HepG2 (cell line): ENCODE measurements around the gene ZDHHC19. TPM values are rescaled to one million over a fixed set of nuclear protein-coding genes. Genes with fewer than 3 reads are reported as not detected.

Experiments used
- ATAC-seq: fragments of 200-7000 bp; cut with Tn5 transposase; 3 replicates; pipeline ENCODE4 v1.9.1; 2020; ENCODE audit warnings: mild to moderate bottlenecking, moderate library complexity
- BruUV-seq: library from RNA; stranded (reverse); fragments of 400-500 nt; replicated peaks from 2 replicates; lab custom pipeline; 2021; lab: Mats Ljungman, UMichigan
- CTCF ChIA-PET: fragments of 300-600 bp; formaldehyde crosslinking; extraction: SDS; loops from one replicate; lab custom pipeline; 2021; ENCODE audit warnings: low total read pairs, inconsistent platforms, low intra/inter-chr PET ratio; lab: Yijun Ruan, JAX
- POLR2A ChIA-PET: fragments of 350-600 bp; sonication (Branson Sonifier 250); formaldehyde crosslinking; loops from one replicate; lab custom pipeline; 2020; ENCODE audit warnings: antibody characterized with exemption, inconsistent platforms; lab: Yijun Ruan, JAX
- DNase-seq: peaks from one replicate; pipeline ENCODE4 v3.0.0-alpha.2; 2015; ENCODE audit warnings: low spot score
- FAIRE-seq: peaks from 3 replicates; lab custom pipeline; 2011; peaks lifted over from hg19 to GRCh38; lab: Jason Lieb, UNC
- H2AFZ ChIP-seq: one replicate; pipeline ENCODE4 v1.6.1; 2011; ENCODE audit warnings: low read length, inconsistent platforms
- H3K27ac ChIP-seq: fragments of 300-600 bp; 3 replicates; pipeline ENCODE4 v1.8.0; 2011; ENCODE audit warnings: mixed run types, mild to moderate bottlenecking, mixed read lengths, low read length, inconsistent platforms; ENCODE audit not compliant: insufficient read depth; ENCODE audit errors: extremely low read length
- H3K27me3 ChIP-seq, 2 experiments: fragments of 200-600 bp in 1 of 2; 2 replicates in 1 of 2; 3 replicates in 1 of 2; pipeline versions ENCODE4 v1.6.0 to v1.8.0; 2011; ENCODE audit warnings: low read length in 2 of 2, mild to moderate bottlenecking in 2 of 2, moderate library complexity in 2 of 2, inconsistent platforms in 1 of 2; ENCODE audit not compliant: insufficient read depth in 2 of 2, control insufficient read depth in 1 of 2
- H3K36me3 ChIP-seq, 2 experiments: fragments of 200-600 bp in 1 of 2; replicated peaks in 1 of 2; 2 replicates in 1 of 2; 3 replicates in 1 of 2; pipeline versions ENCODE4 v1.5.1 to v1.8.0; 2011; ENCODE audit warnings: low read length in 2 of 2, inconsistent platforms in 1 of 2; ENCODE audit not compliant: insufficient read depth in 2 of 2, control insufficient read depth in 1 of 2
- H3K4me1 ChIP-seq: 2 replicates; pipeline ENCODE4 v1.5.1; 2012; ENCODE audit warnings: low read length, inconsistent platforms; ENCODE audit not compliant: insufficient read depth
- H3K4me2 ChIP-seq: 2 replicates; pipeline ENCODE4 v1.6.0; 2011; ENCODE audit warnings: low read depth, low read length, inconsistent platforms
- H3K4me3 ChIP-seq, 3 experiments: fragments of 200-600 bp in 1 of 3; sonication (generic), shearing (Covaris generic) in 1 of 3; replicated peaks in 1 of 3; 2 replicates each; pipeline ENCODE4 v1.5.1; 2011 to 2016; ENCODE audit warnings: low read length in 3 of 3, inconsistent platforms in 2 of 3, low read depth in 2 of 3, mild to moderate bottlenecking in 2 of 3, control low read depth in 1 of 3, mixed read lengths in 1 of 3; ENCODE audit not compliant: insufficient read depth in 1 of 3
- H3K79me2 ChIP-seq: one replicate; pipeline ENCODE4 v1.6.1; 2011; ENCODE audit warnings: low read length, inconsistent platforms; ENCODE audit not compliant: insufficient read depth
- H3K9ac ChIP-seq: 2 replicates; pipeline ENCODE4 v1.6.0; 2011; ENCODE audit warnings: mild to moderate bottlenecking, low read depth, low read length, inconsistent platforms; ENCODE audit not compliant: insufficient read depth
- H3K9me3 ChIP-seq: 2 replicates; pipeline ENCODE4 v1.5.1; 2012; ENCODE audit warnings: mild to moderate bottlenecking, low read length
- H4K20me1 ChIP-seq: 2 replicates; pipeline ENCODE4 v1.6.0; 2011; ENCODE audit warnings: inconsistent platforms, mild to moderate bottlenecking, low read length, moderate library complexity; ENCODE audit not compliant: insufficient read depth
- CENPT ChIP-seq: sonication (generic); formaldehyde crosslinking; IDR thresholded peaks from 2 replicates; pipeline ENCODE4 v1.8.0; 2022; ENCODE audit warnings: low read depth, mild to moderate bottlenecking, moderate library complexity, missing genetic modification reagents
- CSRNP2 ChIP-seq: sonication (generic); formaldehyde crosslinking; conservative IDR thresholded peaks from 2 replicates; pipeline ENCODE4 v1.8.0; 2022; ENCODE audit warnings: low read depth, missing genetic modification reagents
- KLF12 ChIP-seq: sonication (generic); formaldehyde crosslinking; IDR thresholded peaks from 2 replicates; pipeline ENCODE4 v1.4.0; 2020; ENCODE audit warnings: missing genetic modification reagents, borderline replicate concordance
- MIXL1 ChIP-seq: IDR thresholded peaks from 2 replicates; pipeline ENCODE4 v1.6.1; 2016
- NR0B2 ChIP-seq: sonication (generic); formaldehyde crosslinking; IDR thresholded peaks from 2 replicates; pipeline ENCODE4 v1.4.0; 2020; ENCODE audit warnings: mild to moderate bottlenecking, missing genetic modification reagents
- RORA ChIP-seq: sonication (generic); formaldehyde crosslinking; IDR thresholded peaks from 2 replicates; pipeline ENCODE4 v1.5.0; 2020; ENCODE audit warnings: mild to moderate bottlenecking, missing genetic modification reagents, moderate library complexity
- STAT6 ChIP-seq: sonication (generic); formaldehyde crosslinking; IDR thresholded peaks from 2 replicates; pipeline ENCODE4 v1.4.0; 2020; ENCODE audit warnings: missing genetic modification reagents, mild to moderate bottlenecking, borderline replicate concordance
- TCF12 ChIP-seq, 2 experiments: fragments of 450-650 bp in 1 of 2; sonication (generic) in 1 of 2; formaldehyde crosslinking in 1 of 2; IDR thresholded peaks; 2 replicates each; pipeline versions ENCODE4 v1.6.1 to v1.8.0; 2017 to 2022; ENCODE audit warnings: antibody characterized with exemption in 1 of 2, mild to moderate bottlenecking in 1 of 2, missing genetic modification reagents in 1 of 2, moderate library complexity in 1 of 2
- THAP8 ChIP-seq: sonication (generic); formaldehyde crosslinking; IDR thresholded peaks from 2 replicates; pipeline ENCODE4 v1.5.1; 2020; ENCODE audit warnings: missing genetic modification reagents, mild to moderate bottlenecking, borderline replicate concordance
- ZFX ChIP-seq: sonication (generic); formaldehyde crosslinking; IDR thresholded peaks from 2 replicates; pipeline ENCODE4 v1.4.0; 2020; ENCODE audit warnings: mild to moderate bottlenecking, low read depth, missing genetic modification reagents, moderate library complexity
- ZNF362 ChIP-seq: sonication (generic); formaldehyde crosslinking; IDR thresholded peaks from 2 replicates; pipeline ENCODE4 v1.4.0; 2020; ENCODE audit warnings: missing genetic modification reagents, mild to moderate bottlenecking, borderline replicate concordance
- ZNF562 ChIP-seq: sonication (generic); formaldehyde crosslinking; IDR thresholded peaks from 2 replicates; pipeline ENCODE4 v1.8.0; 2022; ENCODE audit warnings: missing genetic modification reagents, borderline replicate concordance
- ZNF576 ChIP-seq: sonication (generic); formaldehyde crosslinking; IDR thresholded peaks from 2 replicates; pipeline ENCODE4 v1.4.0; 2020; ENCODE audit warnings: mild to moderate bottlenecking, missing genetic modification reagents
- ZNF704 ChIP-seq: sonication (generic); formaldehyde crosslinking; IDR thresholded peaks from 2 replicates; pipeline ENCODE4 v1.8.1; 2023; ENCODE audit warnings: mild to moderate bottlenecking, inconsistent platforms, moderate library complexity, missing genetic modification reagents, borderline replicate concordance
- ZNF792 ChIP-seq: IDR thresholded peaks from 2 replicates; pipeline ENCODE4 v1.6.1; 2016
- WGBS: methylation state at CpG from one replicate; pipeline ENCODE4 v1.1.6; 2017; ENCODE audit warnings: low lambda C conversion rate; 5-methylcytosine and 5-hydroxymethylcytosine counted together
- in situ Hi-C: cut with HindIII; loops from 2 replicates; pipeline ENCODE4 v1.10.0; 2017; ENCODE audit warnings: low pct_unique_long_range_greater_than_20kb; ENCODE audit not compliant: extremely low pct_ligation_motif_present
- intact Hi-C: fragments of 100-400 bp; cut with micrococcal nuclease; formaldehyde crosslinking; loops from one replicate; pipeline ENCODE4 v1.10.0; 2022; ENCODE audit not compliant: unreplicated experiment
- polyA plus RNA-seq, 8 experiments: library from polyadenylated mRNA; depleted of rRNA in 3 of 8; stranded (reverse) in 7 of 8; unstranded in 1 of 8; fragments of >200 nt; fragmentation: Illumina TruSeq in 4 of 8; extraction: Trizol in 4 of 8; gene quantifications; 2 replicates each; pipeline versions ENCODE4 v1.2.1 to v1.2.3, GENCODE V29; 2011 to 2016; ENCODE audit warnings: low read depth in 4 of 8, missing spikeins in 1 of 8, mixed read lengths in 1 of 8; ENCODE audit not compliant: insufficient read depth in 1 of 8
- total RNA-seq, 5 experiments: library from RNA; depleted of rRNA; stranded (reverse); fragments of >200 nt; fragmentation: Illumina TruSeq; extraction: Trizol; gene quantifications; 2 replicates each; pipeline ENCODE4 v1.2.3, GENCODE V29; 2016; ENCODE audit warnings: low read depth in 1 of 5

The ZDHHC19 gene
- total and polyA plus RNA-seq, 2 of the 13 experiments (the other 11 are each of a cell fraction or from before 2014, with no cell fraction given): 0.22 to 0.53 TPM

GRCh38 chr3:196216089-196216564 lies 4.9 kb upstream of the ZDHHC19 start, which contains the start of gene SLC51A:
SLC51A (plus strand) TSS chr3:196216534; CDS start chr3:196216713, 179 bp downstream.
- H3K4me1 ChIP-seq: peaks cover 88% of the 10 kb centered on the region
- peak within 1 kb of the TSS; percentile 55 to 79 (median 63) for H3K4me3 ChIP-seq
- peak within 1 kb of the TSS; percentile 79 for H3K4me2 ChIP-seq
- no peaks in the 10 kb centered on the region for H3K36me3 ChIP-seq
- CTCF ChIA-PET: no interaction called here
- POLR2A ChIA-PET: interaction anchor here (1.9 to 2.8 kb wide), 2 partner anchors 11 to 14 kb away, joined by 7 to 13 read pairs; no protein-coding TSS in a partner anchor
- BruUV-seq: no TSS peak
- no peaks in the 10 kb centered on the region for H3K9me3 ChIP-seq
- ATAC-seq (peak; percentile 59), FAIRE-seq (no peak), DNase-seq (no peak)
- H4K20me1 ChIP-seq: no peaks in the 10 kb centered on the region
- intact Hi-C loops (no loop called here), in situ Hi-C loops (no loop called here)
- 0% methylated on average over 6 of the region's 15 CpGs for WGBS
- H3K9ac ChIP-seq: peak within 1 kb of the TSS; percentile 47
- H3K79me2 ChIP-seq: no peaks in the 10 kb centered on the region
- H3K27ac ChIP-seq: peak within 1 kb of the TSS; percentile 71
- H3K27me3 ChIP-seq: no peaks in the 10 kb centered on the region; a peak in 1 of 5 replicates
- H2AFZ ChIP-seq: no peak within 1 kb of the TSS
- TF ChIP-seq ZFX (CRISPR knock-in tag) (peak; percentile 44), ZNF362 (CRISPR knock-in tag) (no peak), ZNF576 (CRISPR knock-in tag) (no peak), THAP8 (CRISPR knock-in tag) (no peak), MIXL1 (0 out of 2 replicates have a peak, but pooled peaks have one; percentile 5), RORA (no peak), CENPT (no peak), CSRNP2 (CRISPR knock-in tag) (no peak), NR0B2 (no peak), KLF12 (CRISPR knock-in tag) (no peak), ZNF562 (CRISPR knock-in tag) (no peak), ZNF792 (no peak), STAT6 (no peak), ZNF704 (CRISPR knock-in tag) (no peak), TCF12 (IDR thresholded peaks at IDR 0.05) (no peak), TCF12 (CRISPR knock-in tag; IDR thresholded peaks at IDR 0.05) (no peak)
